HG03103 (cell line): ENCODE data around the gene LOXHD1.

ENCODE experiments used
- ATAC-seq: cut with Tn5 transposase; IDR thresholded peaks from one replicate; pipeline ENCODE4 v1.9.1; 2021; ENCODE audit warnings: low read depth; ENCODE audit not compliant: unreplicated experiment

The LOXHD1 gene

DNA sequence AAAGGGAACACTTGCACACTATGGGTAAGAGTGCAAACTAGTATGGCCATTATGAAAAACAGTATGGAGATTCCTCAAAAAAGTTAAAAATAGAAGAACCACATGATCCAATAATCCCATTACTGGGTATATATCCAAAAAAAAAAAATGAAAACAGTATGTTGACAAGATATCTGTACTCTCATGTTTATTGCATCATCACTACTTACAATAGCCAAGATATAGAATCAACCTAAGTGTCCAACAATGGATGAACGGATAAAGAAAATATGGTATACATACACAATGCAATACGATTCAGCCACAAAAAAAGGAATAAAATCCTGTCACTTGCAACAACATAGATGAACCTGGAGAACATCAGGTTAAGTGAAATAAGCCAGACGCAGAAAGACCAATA, 73.3 kb downstream of the LOXHD1 start:
- no peak for ATAC-seq

DNA sequence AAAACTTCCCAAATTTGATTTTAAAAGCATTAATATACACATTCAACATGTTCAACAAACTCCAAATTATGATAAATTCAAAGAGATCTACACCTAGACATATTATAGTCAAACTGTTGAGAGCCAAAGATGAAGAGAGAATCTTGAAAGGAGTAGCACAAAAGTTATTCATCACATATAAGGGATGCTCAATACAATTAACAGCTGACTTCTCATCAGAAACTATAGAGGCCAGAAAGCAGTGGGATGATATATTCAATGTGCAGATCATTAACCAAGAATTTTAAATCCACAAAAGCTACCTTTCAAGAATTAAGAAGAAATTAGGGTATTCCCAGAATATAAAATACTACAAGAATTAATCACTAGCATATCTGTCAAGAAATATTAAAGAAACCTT, 75.4 kb downstream of the LOXHD1 start:
- ATAC-seq = no peak

DNA sequence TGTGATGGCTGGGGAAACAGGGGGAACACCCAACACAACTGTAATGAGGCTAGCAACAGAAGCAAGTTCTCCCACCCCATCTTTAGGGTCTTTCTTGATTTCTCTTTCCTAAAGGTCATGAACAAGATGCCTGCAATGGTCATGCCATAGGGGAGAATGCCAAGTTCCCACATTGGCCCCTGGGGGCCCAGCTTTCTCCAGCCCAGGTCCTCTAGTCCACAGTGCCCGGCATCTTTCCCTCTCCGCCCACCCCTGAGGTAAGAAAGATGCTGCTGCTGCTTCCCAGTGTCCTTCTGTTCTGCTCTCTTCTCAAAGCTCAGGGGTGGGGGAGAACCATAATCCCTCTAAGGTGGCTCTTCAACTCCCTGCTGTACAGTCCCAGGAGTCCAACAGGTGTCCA, 78.0 kb downstream of the LOXHD1 start:
- no peak for ATAC-seq

DNA sequence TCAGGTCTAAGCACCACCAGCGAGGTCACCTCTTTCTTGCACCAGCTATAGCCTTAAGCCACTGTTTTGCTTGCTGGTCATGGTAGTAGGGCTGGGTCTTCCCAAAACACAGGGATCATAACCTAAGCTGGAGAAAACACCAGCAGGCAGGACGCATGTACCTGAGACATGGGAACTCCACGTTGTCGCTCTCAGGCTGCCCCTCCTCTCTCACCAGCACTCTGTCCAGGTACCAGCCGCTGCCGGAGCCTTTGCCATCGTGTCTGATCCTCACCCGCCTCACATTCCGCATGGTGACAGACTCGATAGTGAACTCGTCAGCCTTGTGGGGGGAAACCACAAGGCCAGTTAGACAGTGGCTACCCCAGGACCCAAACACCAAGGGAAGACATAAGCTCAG, 79.5 kb downstream of the LOXHD1 start:
- ATAC-seq = no peak

DNA sequence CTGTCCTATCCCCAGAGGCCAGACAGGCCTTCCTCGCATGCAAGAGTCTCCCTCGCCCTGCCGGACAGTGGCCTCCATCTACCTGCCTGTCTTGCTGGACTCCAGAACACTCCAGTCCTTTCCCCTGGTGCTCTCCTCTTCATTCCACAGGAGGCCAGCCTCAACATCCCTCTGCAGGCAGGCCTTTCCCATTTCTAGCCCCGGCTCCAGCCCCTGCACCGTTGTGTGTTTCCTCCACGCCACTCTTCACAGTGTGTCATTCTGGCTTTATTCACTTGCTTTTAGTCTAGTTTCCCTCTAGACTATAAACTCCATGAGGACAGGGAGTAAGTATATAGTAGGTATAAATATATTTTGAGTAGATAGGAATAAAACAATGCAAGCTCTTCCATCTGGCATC, 81.2 kb downstream of the LOXHD1 start:
- no peak for ATAC-seq

DNA sequence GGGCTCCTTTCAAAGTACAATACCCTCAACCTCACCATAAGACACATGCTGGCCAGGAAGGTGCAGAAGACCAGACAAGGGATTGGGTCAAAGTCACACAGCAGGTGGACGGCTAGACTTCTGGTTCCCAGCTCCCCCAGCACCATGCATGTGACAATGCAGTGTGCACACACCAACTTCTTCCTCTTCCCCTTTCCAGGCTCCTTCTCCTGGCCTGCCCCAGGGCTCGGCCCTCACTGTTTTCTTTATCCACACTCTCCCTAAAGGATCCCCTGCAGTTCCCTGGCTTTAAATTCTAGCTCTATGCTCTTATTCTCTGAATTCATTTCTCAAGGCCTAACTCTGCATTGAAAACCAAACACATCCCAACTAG, 82.3 kb downstream of the LOXHD1 start:
- no peak for ATAC-seq

DNA sequence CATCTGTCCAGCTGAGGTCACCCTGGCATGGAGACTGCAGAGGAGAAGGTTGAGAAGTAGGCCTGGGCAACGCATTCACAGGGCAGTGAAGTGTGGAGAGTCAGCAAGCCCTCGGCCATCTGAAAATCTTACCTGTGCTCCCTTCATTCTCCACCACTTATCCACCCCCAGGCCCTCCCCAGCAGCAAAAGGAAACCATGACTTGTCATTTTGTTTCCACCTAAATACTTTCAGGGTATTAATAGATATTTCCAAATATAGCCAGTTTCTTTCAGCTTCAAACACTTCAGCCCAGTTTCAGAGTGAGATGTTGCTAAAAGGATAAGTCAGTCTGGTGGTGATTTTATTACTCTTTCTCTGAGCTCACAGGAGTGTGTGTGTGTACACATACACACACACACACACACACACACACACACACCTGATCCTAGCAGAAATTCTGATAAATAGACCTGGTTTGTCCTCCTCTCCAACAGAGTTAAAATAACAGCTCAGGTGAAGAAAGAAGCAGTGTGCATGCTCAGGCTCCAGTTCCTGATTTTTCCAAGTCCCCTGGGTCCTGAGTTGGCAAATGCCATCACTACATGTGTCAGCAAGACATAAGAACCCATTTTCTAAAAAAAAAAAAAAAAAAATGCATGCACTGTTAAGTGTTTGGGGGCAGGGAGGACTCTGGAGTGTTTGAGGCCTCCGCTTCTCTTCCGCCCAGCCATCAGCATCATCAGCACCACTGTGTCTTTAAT, 82.8 kb downstream of the LOXHD1 start:
- peak; percentile 60 for ATAC-seq

DNA sequence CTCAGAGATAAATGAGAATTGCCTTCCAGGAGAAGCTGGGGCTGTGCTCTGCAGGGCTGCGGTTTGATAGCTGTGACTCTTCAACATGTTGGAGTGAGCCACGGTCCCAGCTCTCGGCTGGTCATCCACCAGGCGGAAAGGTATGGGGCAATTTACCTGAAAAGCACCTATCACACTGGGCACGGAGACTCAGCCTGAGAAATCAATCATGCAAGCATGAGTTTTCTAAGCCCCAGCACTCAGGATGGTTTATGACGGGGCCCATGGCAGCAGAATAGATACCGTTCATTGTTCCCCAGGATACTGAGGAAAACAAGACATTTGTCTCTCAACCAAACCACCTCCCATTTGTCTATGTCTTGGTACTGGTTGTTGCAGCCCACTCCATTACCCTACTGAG, 83.9 kb downstream of the LOXHD1 start:
- no peak for ATAC-seq

DNA sequence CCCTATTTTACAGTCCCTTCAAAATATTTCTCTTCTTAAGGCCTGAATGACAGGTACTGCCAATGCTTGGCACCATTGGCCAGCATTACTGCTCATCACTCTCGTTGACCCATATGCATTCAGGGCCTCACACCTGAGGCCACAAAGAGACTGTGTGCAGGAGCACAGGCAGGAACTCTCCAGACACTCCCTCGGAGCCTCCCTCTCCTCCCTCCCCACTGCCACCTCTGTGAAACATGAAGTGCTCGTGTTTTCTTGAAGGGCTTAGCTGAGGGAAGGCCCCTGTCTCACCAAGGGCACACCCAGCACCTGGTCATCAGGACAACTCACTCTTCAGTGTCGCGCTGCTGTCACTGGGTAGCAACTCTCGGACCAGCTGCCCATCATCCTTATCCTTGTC, 85.3 kb downstream of the LOXHD1 start:
- no peak for ATAC-seq

DNA sequence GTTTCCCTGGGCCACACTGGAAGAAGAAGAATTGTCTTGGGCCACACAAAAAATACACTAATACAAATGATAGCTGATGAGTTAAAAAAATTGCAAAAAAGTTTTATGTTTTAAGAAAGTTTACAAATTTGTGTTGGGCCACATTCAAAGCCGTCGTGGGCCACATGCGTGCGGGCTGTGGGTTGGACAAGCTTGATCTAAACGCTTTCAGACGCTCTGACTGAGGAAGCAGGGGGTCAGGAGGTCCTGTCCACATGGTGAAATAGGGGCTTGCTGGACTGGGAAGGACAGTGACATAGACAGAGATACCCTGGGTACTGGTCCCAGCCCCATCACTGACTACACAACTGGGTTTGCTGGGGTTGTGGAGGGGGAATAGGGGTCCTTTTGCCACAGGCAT, 86.4 kb downstream of the LOXHD1 start:
- ATAC-seq = no peak

DNA sequence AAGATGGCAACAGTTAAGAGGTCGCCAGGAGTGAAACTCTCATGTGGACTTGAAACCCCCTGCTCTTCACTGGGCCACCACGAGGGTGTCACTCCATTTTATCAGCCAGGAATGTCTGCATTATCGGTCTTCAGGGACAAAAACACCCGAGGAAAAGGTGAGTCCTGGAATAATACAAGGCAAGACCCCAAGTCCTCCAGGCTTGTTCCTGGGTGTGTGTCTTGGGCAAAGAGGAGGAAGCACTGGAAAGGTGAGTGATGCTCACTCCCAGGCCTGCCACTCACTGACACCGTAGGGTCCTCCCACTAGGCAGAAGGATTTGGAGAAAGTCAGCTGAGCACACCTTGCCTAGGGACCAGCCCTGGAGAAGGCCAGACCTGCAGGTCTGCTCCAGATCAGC, 86.9 kb downstream of the LOXHD1 start:
- ATAC-seq = no peak

DNA sequence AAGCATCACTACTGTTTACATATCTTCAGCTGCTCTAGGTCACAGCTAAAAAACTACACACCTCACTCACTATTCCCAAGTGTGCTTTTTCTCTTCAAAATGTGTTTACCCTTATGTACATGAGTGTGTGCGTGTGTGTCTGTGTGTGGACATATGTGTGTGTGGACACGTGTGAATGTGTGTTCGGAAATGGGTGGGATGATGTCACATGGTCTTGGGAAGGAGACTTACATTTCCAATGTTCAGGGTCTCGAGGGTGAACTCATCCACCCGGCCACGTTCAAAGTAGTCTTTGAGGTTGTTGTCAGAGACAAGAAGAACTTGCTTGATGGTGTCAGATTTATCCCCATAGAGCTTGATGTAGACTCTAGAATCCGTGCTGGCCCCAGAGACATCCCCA, 87.8 kb downstream of the LOXHD1 start:
- no peak for ATAC-seq

DNA sequence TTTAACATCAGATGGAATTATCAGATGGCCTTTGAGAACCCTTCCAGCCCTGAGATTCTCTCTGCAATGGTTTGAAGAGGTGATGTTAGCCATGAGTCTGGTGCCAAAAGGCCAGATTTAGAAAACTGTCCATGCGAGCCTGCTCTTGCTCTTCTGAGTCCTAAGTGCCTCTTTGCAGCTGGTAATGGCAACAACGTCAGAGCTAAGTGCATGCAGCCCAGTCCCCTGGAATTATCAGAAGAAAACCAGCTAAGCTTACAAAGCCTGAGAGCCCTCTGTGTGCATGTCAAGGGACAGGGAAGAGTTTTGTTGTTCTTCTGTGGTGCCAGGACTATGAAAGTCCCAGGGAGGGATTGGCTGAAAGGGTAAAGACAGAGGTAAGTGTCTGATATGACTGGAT, 89.8 kb downstream of the LOXHD1 start:
- ATAC-seq = no peak

DNA sequence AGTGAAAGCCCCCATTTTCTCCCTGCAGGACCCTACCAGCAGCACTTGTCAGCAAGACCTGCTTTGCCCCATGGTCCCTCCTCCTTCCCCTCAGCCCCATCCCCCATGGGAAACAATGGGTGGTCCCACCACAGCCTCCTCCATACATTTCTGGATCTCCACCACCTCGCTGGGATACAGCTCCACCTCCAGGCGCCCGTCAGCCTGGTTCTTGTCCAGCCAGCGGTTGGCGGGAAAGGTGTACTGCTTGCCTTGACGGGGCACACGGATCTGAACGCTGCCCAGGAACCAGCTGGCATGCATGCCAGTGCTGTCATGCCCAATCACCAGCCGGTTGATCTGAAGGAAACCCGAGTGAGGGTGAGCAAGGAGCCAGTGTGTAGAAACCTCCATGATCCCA, 90.9 kb downstream of the LOXHD1 start:
- ATAC-seq = no peak

DNA sequence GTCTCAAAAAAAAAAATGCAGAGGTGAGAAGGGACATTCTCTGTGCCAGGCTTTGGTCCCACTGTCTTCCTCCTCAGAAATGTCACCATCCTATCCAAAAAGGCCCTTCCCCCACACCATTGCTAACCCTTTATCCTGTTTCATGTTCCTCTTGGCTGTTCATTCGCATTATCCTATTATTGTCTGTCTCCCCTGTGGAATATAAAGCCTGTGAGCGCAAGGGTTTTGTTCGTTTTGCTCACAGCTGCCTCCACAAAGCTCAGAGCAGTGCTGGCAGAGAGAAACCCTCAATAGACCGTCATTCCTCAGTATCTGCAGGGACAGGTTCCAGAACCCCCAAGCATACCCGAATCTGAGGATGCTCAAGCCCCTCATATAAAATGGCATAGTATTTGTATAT, 91.8 kb downstream of the LOXHD1 start:
- no peak for ATAC-seq

DNA sequence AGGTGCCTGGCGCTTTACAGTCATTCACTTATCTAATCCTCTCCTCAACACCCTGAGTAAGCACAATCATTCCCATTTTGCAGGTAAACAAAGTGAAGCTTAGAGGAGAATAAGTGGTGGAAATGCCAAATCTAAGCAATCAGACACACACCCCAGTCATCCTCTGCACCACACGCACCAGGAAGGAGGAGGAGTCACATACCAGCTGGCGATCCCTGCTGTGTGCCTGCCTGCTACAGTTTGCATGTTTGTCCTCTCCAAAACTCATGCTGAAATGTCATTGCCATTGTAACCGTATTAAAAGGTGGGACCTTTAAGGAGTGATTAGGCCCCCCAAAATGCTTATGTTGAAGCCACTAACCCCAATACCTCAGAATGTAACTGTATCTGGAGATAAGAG, 93.7 kb downstream of the LOXHD1 start:
- no peak for ATAC-seq

DNA sequence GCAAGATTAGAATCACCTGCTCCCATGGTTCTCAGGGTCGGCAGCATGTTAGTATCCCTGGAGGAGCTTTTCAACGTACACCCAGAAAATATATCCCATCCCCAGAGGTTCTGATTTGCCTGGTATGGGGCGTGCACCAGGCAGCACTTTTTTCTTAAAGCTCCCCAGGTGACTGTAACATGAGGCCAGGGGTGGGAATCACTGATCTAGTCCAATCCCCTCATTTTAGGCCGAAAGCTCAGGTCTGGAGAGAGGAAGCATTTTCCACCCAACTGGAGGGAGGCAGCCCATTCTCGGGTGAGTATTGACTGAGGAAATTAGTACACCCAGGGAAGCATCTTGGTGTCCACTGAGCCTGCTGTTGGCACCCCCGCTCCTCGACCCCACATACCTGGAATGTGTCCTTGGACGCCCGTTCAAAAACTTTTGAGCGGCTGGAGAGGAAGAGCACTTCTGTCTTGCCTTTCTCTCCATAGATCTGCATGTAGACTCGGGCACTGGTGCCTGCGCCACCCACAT, 94.3 kb downstream of the LOXHD1 start:
- ATAC-seq = no peak

DNA sequence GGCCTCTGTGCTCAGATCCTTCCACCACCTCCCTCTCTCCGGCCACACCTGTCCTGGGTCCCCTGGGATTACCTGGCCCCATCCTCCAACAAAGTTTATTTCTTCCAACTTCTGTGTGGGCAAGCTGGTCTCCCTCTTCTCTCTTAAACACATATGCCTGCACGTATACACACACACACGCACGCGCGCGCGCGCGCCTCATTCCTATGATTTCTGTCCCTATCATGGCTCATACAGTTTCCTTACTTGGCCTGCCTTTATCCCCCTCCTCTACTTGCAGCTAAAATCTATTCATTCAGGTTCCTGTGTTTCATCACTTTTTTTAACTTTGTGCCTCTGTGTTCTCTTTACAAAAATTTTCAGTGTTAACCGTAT, 96.4 kb downstream of the LOXHD1 start:
- ATAC-seq = no peak

DNA sequence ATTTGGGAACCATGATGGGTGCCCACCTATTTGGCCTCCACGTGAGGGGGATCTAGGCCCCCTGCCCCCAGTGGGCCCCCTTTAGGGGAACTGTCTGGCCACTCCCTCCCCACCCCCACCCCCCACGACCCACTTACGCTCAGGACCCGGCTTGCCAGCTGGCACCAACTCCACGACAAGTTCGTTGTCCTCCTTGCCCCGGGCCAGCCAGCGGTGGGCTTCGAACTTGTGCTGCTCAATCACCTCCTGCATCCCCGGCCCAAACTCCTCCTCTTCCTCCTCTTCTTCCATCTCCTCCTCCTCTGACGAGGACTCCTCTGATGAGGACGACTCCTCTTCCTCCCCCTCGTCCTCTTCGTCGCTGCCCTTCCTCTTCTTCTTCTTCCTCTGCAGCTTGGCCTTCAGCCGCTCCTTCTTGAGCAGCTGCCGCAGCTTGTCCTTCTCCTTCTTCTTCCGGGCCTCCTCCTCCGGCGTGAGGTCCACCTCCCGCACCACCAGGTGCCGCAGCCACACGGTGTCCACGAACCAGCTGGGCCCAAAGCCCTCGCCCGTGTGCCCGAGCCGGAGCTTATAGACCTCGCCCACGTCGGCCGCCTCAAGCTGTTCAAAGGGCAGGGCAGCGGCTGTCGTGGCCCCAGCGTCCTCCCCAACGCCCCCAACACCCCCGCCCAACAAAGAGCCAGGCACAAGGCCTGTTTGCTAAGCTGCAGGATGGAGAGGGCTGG, 96.9 kb downstream of the LOXHD1 start:
- no peak for ATAC-seq

DNA sequence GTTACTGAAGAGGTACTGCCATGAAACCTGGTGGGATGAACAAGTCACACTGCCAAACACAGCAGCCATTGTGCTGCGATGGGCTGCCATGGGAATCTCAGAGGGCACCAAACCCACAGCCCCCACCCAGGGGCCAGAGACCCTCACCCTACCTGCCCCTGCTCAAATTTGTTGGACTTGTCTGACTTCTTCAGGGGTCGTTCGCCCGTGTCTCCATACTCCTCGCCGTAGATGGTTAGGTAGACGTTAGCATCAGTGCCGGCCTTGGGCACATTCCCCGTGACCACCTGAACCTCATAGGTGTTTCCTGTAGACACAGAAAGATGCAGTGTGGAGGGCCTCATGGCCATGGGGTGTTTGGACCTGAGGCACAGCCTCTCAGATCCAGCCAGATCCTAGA, 97.7 kb downstream of the LOXHD1 start:
- no peak for ATAC-seq

DNA sequence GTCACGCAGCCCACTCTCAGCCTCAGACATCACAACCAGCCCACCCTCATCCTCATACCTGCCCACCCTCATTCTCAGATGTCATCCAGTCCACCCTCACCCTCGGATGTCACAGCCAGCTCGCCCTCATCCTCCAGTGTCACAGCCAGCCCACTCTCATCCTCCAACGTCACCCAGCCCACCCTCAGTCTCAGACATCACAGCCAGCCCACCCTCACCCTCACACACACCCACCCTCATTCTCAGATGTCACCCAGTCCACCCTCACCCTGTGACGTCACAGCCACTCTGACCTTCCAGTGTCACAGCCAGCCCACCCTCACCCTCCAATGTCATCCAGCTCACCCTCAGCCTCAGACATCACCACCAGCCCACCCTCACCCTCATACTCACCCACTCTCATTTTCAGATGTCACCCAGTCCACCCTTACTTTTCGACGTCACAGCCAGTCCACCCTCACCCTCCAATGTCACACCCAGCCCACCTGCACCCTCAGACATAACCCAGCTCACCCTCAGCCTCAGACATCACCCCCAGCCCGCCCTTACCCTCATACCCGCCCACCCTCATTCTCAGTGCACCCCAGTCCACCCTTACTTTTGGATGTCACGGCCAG, 100.3 kb downstream of the LOXHD1 start:
- no peak for ATAC-seq

DNA sequence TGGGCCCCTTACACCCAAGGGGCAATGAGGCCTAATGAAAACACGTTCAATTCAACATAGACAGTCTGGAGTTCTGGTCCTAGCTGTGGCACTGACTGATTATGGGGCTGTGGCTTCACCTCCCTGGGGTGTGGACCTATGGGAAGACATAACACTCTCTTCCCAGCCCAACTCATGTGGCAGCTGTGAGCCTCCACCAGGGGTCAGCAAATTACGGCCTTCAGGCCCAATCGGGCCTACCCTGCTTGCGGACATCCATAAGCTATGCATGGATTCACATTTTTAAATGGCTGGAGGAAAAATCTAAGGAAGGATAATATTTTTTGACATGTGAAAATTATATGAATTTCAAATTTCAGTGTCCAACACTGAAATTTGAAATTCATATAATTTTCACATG, 101.3 kb downstream of the LOXHD1 start:
- no peak for ATAC-seq
